ENCODE data around the gene ALAD. TPM values are rescaled to one million over a fixed set of nuclear protein-coding genes. Genes with fewer than 3 reads are reported as not detected.
"Not testable (repeated sequence)": the region's sequence is repeated elsewhere in the genome, so short reads cannot be mapped to it uniquely, and the experiment has no call there.

Gene ALAD
- 10 to 100 TPM; 17.9 to 18.4 (median 18.2) TPM for total RNA-seq

GRCh38 chr9:113401027-113401792 is at the start of gene ALAD:
TSS of gene ALAD (minus strand) at chr9:113401284. CDS start at chr9:113393559, 7,725 bp downstream.
- ATAC-seq: peak; percentile 100
- peaks cover 23% of the 10 kb centered on the region for H3K4me1 Mint-ChIP-seq (ENCODE audit: low read depth)

GRCh38 chr9:113449376-113449775 is 48.3 kb upstream of the ALAD start:
- DNase-seq (no peak), ATAC-seq (no peak)
- no peaks in the 10 kb centered on the region for H3K27me3 Mint-ChIP-seq (ENCODE audit: low read depth)
- no peaks in the 10 kb centered on the region for H3K36me3 Mint-ChIP-seq (ENCODE audit: insufficient read depth)
- no peak overlapping the region for H3K4me3 Mint-ChIP-seq
- H3K4me1 Mint-ChIP-seq (ENCODE audit: low read depth): peaks cover 2% of the 10 kb centered on the region
- no peaks in the 10 kb centered on the region for H3K9me3 Mint-ChIP-seq

More at GRCh38 chr9:113401027-113401792, at the start of gene ALAD:
- peak; percentile 100 for DNase-seq
- Mint-ChIP-seq H3K27me3 (ENCODE audit: low read depth) (no peaks in the 10 kb centered on the region), H3K9me3 (no peaks in the 10 kb centered on the region), H3K4me3 (peak within 1 kb of the TSS; percentile 89), H3K36me3 (ENCODE audit: insufficient read depth) (no peaks in the 10 kb centered on the region)

DNA sequence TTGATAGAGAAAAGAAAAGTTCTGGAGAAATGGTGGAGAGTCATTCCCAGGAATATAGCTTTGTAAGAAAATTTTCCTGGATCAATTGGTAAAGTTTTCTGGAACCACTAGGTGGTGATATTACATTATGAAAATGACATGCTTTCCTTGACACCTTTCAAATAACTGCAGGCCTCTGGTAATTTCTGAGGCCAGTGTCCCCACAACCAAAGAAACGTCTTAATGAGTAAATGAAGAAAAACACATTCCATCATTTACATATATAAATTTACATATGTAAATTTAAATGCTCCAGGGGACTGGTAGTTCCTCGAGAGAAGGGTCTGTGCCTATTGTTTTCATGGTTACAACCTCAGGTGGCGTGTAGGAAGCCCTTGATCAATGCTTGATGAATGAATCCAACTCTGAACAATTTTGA is 45.2 kb upstream of the ALAD start:
- H3K4me1 Mint-ChIP-seq (ENCODE audit: low read depth): peaks cover 2% of the 10 kb centered on the region
- H3K36me3 Mint-ChIP-seq (ENCODE audit: insufficient read depth): no peaks in the 10 kb centered on the region
- DNase-seq (no peak), ATAC-seq (peak in 1 of 2 donors; percentile 43)
- no peak overlapping the region for H3K4me3 Mint-ChIP-seq
- H3K27me3 Mint-ChIP-seq (ENCODE audit: low read depth): no peaks in the 10 kb centered on the region
- H3K9me3 Mint-ChIP-seq: no peaks in the 10 kb centered on the region

DNA sequence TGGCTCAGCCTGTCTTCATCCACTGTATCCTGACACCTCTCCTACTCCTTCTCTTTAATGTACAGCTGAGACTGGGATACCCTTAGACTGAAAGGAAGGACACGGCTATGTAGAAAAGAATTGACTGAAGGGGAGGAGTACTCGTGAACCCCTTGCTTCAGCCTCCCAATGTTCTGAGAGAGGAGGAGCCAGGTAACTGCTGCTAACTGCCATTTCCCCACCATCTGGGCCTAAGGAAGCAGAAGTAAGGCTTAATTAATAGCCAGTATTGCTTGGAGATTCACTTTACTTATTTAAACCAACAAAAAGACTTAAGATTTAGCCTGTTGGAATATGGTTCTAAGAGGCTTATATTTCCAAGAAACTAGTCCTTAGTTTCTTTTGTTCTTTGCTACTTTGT is 43.7 kb upstream of the ALAD start:
- DNase-seq (no peak), ATAC-seq (no peak)
- no peaks in the 10 kb centered on the region for H3K36me3 Mint-ChIP-seq (ENCODE audit: insufficient read depth)
- H3K9me3 Mint-ChIP-seq: no peaks in the 10 kb centered on the region
- no peaks in the 10 kb centered on the region for H3K27me3 Mint-ChIP-seq (ENCODE audit: low read depth)
- no peak overlapping the region for H3K4me3 Mint-ChIP-seq
- H3K4me1 Mint-ChIP-seq (ENCODE audit: low read depth): peaks cover 2% of the 10 kb centered on the region

DNA sequence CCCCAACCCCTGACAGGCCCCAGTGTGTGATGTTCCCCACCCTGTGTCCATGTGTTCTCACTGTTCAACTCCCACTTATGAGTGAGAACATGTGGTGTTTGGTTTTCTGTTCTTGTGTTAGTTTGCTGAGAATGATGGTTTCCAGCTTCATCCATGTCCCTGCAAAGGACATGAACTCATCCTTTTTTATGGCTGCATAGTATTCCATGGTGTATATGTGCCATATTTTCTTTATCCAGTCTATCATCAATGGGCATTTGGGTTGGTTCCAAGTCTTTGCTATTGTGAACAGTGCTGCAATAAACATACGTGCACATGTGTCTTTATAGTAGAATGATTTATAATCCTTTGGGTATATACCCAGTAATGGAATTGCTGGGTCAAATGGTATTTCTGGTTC is 36.6 kb upstream of the ALAD start:
- DNase-seq; H3K4me1 Mint-ChIP-seq (ENCODE audit: low read depth); H3K4me3 Mint-ChIP-seq; ATAC-seq; H3K27me3 Mint-ChIP-seq (ENCODE audit: low read depth); H3K9me3 Mint-ChIP-seq; H3K36me3 Mint-ChIP-seq (ENCODE audit: insufficient read depth): not testable (repeated sequence)

- H3K9me3 Mint-ChIP-seq: no peaks in the 10 kb centered on the region
- ATAC-seq: no peak
- DNase-seq: no peak
- no peak overlapping the region for H3K4me3 Mint-ChIP-seq
- no peaks in the 10 kb centered on the region for H3K36me3 Mint-ChIP-seq (ENCODE audit: insufficient read depth)
- no peaks in the 10 kb centered on the region for H3K4me1 Mint-ChIP-seq (ENCODE audit: low read depth)
- H3K27me3 Mint-ChIP-seq (ENCODE audit: low read depth): peaks cover 2% of the 10 kb centered on the region
These were observed 35.8 kb upstream of the ALAD start for GRCh38 chr9:113436728-113437515.

GRCh38 chr9:113431191-113431590 is 30.1 kb upstream of the ALAD start:
- no peaks in the 10 kb centered on the region for H3K4me1 Mint-ChIP-seq (ENCODE audit: low read depth)
- DNase-seq: no peak
- H3K4me3 Mint-ChIP-seq: no peak overlapping the region
- no peak for ATAC-seq
- H3K9me3 Mint-ChIP-seq: no peaks in the 10 kb centered on the region
- no peaks in the 10 kb centered on the region for H3K36me3 Mint-ChIP-seq (ENCODE audit: insufficient read depth)
- peaks cover 2% of the 10 kb centered on the region for H3K27me3 Mint-ChIP-seq (ENCODE audit: low read depth)

- DNase-seq (no peak), ATAC-seq (no peak)
- Mint-ChIP-seq H3K36me3 (ENCODE audit: insufficient read depth) (no peaks in the 10 kb centered on the region), H3K27me3 (ENCODE audit: low read depth) (peaks cover 5% of the 10 kb centered on the region), H3K4me3 (no peak overlapping the region), H3K4me1 (ENCODE audit: low read depth) (no peaks in the 10 kb centered on the region), H3K9me3 (no peaks in the 10 kb centered on the region)
These were observed 27.1 kb upstream of the ALAD start for GRCh38 chr9:113428062-113428615.

DNA sequence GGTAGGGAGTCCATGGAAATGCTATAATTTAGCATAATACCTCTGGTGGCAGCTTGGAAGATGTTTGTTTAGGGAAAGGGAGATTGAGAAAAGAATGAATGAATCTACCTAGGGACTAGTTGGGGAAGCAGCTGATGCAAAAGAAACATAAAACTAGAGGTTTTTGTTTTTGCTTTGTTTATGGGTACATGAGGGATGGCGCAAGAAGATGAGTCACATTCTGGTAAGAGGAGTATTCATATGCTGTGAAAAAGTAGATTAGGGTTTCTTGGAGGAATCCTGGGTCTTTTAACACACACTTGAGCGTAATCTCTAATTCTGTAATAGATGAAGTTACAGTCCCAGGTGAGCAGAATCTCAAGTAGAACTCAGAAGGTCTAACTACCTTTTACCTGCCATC is 26.5 kb upstream of the ALAD start:
- no peak for DNase-seq
- Mint-ChIP-seq H3K9me3 (no peaks in the 10 kb centered on the region), H3K4me1 (ENCODE audit: low read depth) (no peaks in the 10 kb centered on the region), H3K36me3 (ENCODE audit: insufficient read depth) (no peaks in the 10 kb centered on the region), H3K27me3 (ENCODE audit: low read depth) (peaks cover 3% of the 10 kb centered on the region), H3K4me3 (no peak overlapping the region)
- ATAC-seq: no peak

DNA sequence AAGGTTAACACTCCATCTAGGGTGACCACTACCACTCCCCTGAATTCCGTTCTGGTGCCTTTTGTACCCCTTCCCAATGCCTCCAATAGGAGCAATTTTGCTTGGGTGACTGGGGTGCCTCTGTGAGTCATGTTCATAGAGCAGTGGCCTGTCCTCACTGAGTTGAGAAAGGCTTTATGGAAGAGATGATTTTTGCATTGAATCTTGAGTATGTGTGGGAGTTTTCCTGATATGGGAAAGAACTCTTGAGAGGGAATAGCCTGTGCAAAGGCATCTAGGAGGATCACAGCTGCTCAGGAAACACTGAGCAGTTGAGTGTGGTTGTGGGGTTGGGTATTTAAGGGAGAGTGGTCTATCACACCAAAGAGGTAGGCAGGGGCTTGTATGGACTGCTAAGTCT is 25.6 kb upstream of the ALAD start:
- no peak overlapping the region for H3K4me3 Mint-ChIP-seq
- H3K4me1 Mint-ChIP-seq (ENCODE audit: low read depth): no peaks in the 10 kb centered on the region
- no peaks in the 10 kb centered on the region for H3K9me3 Mint-ChIP-seq
- ATAC-seq (no peak), DNase-seq (no peak)
- H3K36me3 Mint-ChIP-seq (ENCODE audit: insufficient read depth): no peaks in the 10 kb centered on the region
- peaks cover 2% of the 10 kb centered on the region for H3K27me3 Mint-ChIP-seq (ENCODE audit: low read depth)

- H3K4me3 Mint-ChIP-seq: no peak overlapping the region
- no peaks in the 10 kb centered on the region for H3K4me1 Mint-ChIP-seq (ENCODE audit: low read depth)
- no peak for ATAC-seq
- H3K27me3 Mint-ChIP-seq (ENCODE audit: low read depth): peaks cover 2% of the 10 kb centered on the region
- no peaks in the 10 kb centered on the region for H3K9me3 Mint-ChIP-seq
- no peak for DNase-seq
- H3K36me3 Mint-ChIP-seq (ENCODE audit: insufficient read depth): no peaks in the 10 kb centered on the region
These were observed 24.0 kb upstream of the ALAD start for GRCh38 chr9:113425072-113425471.

GRCh38 chr9:113421726-113422125 is 20.6 kb upstream of the ALAD start:
- Mint-ChIP-seq H3K4me3 (no peak overlapping the region), H3K9me3 (no peaks in the 10 kb centered on the region), H3K36me3 (ENCODE audit: insufficient read depth) (no peaks in the 10 kb centered on the region), H3K4me1 (ENCODE audit: low read depth) (no peaks in the 10 kb centered on the region), H3K27me3 (ENCODE audit: low read depth) (peaks cover 2% of the 10 kb centered on the region)
- ATAC-seq (no peak), DNase-seq (no peak)

- Mint-ChIP-seq H3K27me3 (ENCODE audit: low read depth) (no peaks in the 10 kb centered on the region), H3K4me1 (ENCODE audit: low read depth) (no peaks in the 10 kb centered on the region), H3K9me3 (no peaks in the 10 kb centered on the region), H3K4me3 (no peak overlapping the region), H3K36me3 (ENCODE audit: insufficient read depth) (no peaks in the 10 kb centered on the region)
- ATAC-seq (no peak), DNase-seq (no peak)
These were observed 16.3 kb upstream of the ALAD start for GRCh38 chr9:113417370-113417769.

DNA sequence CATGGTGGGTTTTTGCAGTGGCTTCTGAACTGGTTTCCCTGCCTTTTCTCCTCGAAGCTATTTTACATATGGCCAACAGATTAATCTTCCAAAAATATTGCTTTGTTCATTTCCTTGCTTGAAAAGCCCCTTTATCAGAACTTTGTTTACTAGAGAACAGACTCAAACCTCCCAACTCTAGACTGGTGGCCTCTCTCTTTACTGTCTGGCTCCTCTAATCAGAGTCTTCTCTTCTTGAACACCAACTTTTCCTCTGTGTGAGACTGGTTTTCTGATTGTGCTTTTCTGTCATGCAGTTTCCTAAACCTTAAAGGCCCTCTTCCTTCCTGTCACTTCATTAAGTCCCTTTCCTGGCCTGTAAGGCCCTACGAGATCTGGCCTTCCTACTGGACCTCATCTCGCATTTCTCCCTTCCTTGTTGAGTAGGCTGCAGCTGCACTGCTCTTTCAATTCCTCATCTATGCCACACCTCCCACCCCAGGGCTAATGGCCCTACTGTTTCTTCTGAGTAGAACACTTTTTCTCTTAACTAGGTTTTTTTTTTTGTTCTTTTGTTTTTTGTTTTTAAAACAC is 15.2 kb upstream of the ALAD start:
- no peaks in the 10 kb centered on the region for H3K27me3 Mint-ChIP-seq (ENCODE audit: low read depth)
- DNase-seq (no peak), ATAC-seq (no peak)
- H3K4me3 Mint-ChIP-seq: no peak overlapping the region
- no peaks in the 10 kb centered on the region for H3K4me1 Mint-ChIP-seq (ENCODE audit: low read depth)
- H3K36me3 Mint-ChIP-seq (ENCODE audit: insufficient read depth): no peaks in the 10 kb centered on the region
- no peaks in the 10 kb centered on the region for H3K9me3 Mint-ChIP-seq

All from activated T-cell treated with anti-CD3 and anti-CD28 coated beads, Interleukin-2, amount 50 U/mL, for 4 hours (primary cell).